RWPE2 (cell line): ENCODE results near the gene CAPN12.

Experiments used
- ATAC-seq: fragments of 200-7000 bp; cut with Tn5 transposase; 3 replicates; pipeline ENCODE4 v1.9.1; 2021; ENCODE audit warnings: low read depth
- DNase-seq: peaks from one replicate; pipeline ENCODE4 v3.0.0-alpha.2; 2020; ENCODE audit warnings: low spot score
- H3K27ac ChIP-seq: fragments of 450-650 bp; 2 replicates; pipeline ENCODE4 v1.5.1; 2017; ENCODE audit warnings: mild to moderate bottlenecking; ENCODE audit not compliant: poor library complexity, severe bottlenecking
- H3K27me3 ChIP-seq: fragments of 250-450 bp; sonication (Bioruptor Pico); 2 replicates; pipeline ENCODE4 v1.5.1; 2021; ENCODE audit warnings: mild to moderate bottlenecking, moderate library complexity; ENCODE audit not compliant: insufficient read depth, poor library complexity, severe bottlenecking
- H3K36me3 ChIP-seq: fragments of 250-450 bp; sonication (Bioruptor Pico); 2 replicates; pipeline ENCODE4 v1.5.1; 2020; ENCODE audit warnings: low read depth, mild to moderate bottlenecking, moderate library complexity
- H3K4me1 ChIP-seq: fragments of 250-450 bp; sonication (Bioruptor Pico); 2 replicates; pipeline ENCODE4 v1.5.1; 2021; ENCODE audit warnings: mild to moderate bottlenecking, moderate library complexity; ENCODE audit not compliant: insufficient read depth, poor library complexity, severe bottlenecking
- H3K4me3 ChIP-seq: fragments of 250-450 bp; sonication (Bioruptor Pico); 2 replicates; pipeline ENCODE4 v1.5.1; 2021; ENCODE audit warnings: mild to moderate bottlenecking, moderate library complexity; ENCODE audit not compliant: severe bottlenecking
- H3K9me3 ChIP-seq: fragments of 250-450 bp; sonication (Bioruptor Pico); 2 replicates; pipeline ENCODE4 v1.5.1; 2021; ENCODE audit warnings: mild to moderate bottlenecking, moderate library complexity; ENCODE audit not compliant: severe bottlenecking
- TF ChIP-seq, protein P1 (sequence below): fragments of 450-650 bp; IDR thresholded peaks from one replicate; pipeline ENCODE4 v1.5.1; 2017; ENCODE audit warnings: mild to moderate bottlenecking, moderate library complexity; ENCODE audit not compliant: poor library complexity, severe bottlenecking

The CAPN12 gene

DNA sequence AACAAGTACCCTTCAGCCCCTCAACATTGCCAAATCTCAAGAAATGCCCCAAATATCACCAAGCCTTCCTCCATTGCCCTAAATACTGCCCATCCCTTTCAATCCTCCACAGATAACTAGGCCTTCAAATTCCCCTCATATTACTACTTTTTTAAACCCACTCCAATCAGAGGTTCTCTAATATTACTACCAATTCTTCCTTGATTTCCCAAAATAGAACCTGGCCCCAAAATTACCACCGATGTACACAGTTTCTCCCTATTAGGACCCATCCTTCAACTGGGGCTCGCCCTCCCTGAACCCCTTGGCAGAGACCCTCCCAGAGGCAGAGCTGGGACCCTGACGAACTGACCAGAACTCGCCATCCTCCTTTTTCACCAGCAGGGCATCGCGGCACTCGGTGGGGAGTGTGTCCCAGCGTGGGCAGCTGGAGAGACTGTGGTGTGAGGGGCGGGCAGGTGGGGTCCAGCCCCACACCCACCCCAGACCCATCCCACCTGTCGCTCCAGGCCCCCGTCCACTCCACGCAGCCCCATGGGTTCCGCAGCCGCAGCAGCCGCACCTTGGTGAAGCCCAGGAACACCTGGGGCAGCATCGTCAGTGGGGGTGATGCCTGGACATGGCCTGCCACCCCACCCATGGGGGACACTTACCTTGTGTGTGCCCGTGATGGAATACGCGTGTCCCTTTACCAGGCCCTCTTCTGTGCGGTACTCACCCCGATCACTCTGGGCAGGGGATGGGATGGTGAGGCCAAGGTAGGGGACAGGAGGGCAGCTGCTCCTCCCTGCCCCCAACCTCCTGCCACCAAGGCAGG lies 6.1 kb downstream of the CAPN12 start:
- H3K9me3 ChIP-seq: no peaks in the 10 kb centered on the region
- H3K27me3 ChIP-seq: no peaks in the 10 kb centered on the region
- no peaks in the 10 kb centered on the region for H3K36me3 ChIP-seq
- ATAC-seq: no peak
- TF ChIP-seq, protein P1, sequence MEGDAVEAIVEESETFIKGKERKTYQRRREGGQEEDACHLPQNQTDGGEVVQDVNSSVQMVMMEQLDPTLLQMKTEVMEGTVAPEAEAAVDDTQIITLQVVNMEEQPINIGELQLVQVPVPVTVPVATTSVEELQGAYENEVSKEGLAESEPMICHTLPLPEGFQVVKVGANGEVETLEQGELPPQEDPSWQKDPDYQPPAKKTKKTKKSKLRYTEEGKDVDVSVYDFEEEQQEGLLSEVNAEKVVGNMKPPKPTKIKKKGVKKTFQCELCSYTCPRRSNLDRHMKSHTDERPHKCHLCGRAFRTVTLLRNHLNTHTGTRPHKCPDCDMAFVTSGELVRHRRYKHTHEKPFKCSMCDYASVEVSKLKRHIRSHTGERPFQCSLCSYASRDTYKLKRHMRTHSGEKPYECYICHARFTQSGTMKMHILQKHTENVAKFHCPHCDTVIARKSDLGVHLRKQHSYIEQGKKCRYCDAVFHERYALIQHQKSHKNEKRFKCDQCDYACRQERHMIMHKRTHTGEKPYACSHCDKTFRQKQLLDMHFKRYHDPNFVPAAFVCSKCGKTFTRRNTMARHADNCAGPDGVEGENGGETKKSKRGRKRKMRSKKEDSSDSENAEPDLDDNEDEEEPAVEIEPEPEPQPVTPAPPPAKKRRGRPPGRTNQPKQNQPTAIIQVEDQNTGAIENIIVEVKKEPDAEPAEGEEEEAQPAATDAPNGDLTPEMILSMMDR: no peak
- H3K4me3 ChIP-seq: no peak overlapping the region
- no peak overlapping the region for H3K27ac ChIP-seq
- DNase-seq: peak; percentile 58
- H3K4me1 ChIP-seq: peaks cover 9% of the 10 kb centered on the region

DNA sequence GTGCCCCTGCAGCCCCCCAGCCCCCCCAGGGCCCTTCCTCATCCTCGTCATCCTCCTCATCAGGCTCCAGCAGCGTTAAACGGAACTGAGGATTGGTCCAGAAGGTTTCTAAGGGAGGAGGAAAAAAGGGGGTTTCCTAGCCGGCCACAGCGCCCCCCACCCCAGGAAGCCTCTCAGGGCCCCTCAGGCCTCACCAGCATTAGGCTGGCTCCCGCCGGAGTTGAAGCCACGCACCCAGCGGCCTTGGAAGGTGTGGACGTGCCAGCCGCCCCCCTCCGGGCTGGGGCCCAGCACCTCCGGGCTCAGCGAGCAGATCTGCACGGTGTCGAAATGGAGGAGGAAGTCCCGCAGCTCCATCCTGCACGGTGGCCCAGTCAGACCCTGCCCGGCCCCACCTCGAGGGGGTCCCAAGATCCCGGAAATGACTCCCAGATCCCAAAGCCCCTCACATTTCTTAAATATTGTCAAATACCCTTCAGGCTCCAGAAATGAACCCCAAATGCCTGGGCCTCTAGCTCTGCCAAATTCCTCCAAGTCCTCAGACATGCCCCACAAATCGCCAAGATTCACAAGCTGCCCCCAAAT lies 6.9 kb downstream of the CAPN12 start:
- Histone ChIP-seq H3K27ac (no peak overlapping the region), H3K4me1 (peaks cover 9% of the 10 kb centered on the region), H3K9me3 (no peaks in the 10 kb centered on the region), H3K4me3 (no peak overlapping the region), H3K27me3 (no peaks in the 10 kb centered on the region), H3K36me3 (peaks cover under 1% of the 10 kb centered on the region; the same call in 1 of the 2 replicates)
- TF ChIP-seq, protein P1: no peak
- DNase-seq (peak; percentile 58), ATAC-seq (no peak)

DNA sequence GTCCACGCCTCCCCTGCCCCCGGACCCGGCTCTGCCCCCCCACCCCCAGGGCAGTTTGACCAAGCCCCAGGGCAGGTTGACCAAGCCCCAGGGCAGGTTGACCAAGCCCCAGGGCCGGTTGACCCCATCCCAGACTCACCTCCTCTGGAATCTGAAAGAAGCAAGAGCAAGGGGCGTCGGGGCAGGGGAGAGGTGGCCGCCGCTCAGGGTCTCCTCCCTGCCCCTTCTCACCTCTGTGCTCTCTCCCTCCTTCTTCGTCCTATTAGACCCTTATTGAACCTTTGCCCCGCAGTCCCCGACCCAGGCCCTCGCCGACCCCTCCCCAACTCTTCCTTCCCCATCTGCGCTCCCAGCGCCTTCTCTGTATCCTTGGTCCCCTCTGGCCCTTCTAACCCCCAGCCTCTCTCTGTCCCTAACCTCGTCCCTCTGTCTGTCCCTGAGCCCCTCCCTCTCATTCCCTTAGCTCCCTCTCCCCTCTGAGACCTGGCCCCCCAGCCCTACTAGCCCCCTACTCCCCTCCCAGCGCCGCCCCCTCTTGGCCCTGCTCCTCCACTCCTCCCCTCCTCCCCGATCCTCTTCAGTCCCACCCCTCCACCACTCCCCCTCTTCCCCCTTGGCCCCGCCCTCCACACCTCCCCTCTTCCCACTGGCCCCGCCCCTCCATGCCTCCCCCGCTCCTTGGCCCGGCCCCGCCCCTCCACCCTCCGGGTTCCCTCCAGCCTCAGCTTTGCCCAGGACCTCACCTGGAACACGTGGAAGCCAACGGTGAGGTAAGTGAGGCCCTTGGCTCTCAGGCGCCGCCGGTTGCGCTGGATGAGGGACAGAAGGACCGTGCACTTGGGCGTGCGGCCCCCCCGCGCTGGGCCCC lies 7.6 kb downstream of the CAPN12 start:
- no peak overlapping the region for H3K27ac ChIP-seq
- peaks cover 9% of the 10 kb centered on the region for H3K4me1 ChIP-seq
- H3K9me3 ChIP-seq: no peaks in the 10 kb centered on the region
- peak; percentile 76 for DNase-seq
- H3K4me3 ChIP-seq: no peak overlapping the region
- TF ChIP-seq, protein P1: no peak
- ATAC-seq: no peak
- H3K36me3 ChIP-seq: peaks cover 7% of the 10 kb centered on the region
- H3K27me3 ChIP-seq: no peaks in the 10 kb centered on the region

DNA sequence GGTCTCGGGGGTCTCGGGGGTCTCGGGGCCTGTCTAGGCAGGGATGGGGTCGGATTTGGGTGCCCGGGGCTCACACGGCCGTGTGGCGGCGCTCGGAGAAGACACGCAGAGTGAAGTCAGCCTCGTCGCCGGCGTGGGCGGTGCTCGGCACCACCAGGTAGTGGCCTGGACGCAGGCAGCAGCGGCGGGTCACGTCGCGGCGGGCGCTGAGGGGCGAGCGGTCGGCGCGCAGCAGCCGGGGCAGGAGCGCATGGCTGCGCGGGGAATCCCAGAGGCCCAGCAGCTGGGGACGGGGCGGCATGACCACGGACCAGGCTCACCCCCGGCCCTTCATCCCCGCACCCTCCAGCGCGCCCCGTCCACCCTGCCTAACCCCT lies 8.2 kb downstream of the CAPN12 start:
- peak overlapping the region; percentile 23 for H3K4me3 ChIP-seq
- H3K4me1 ChIP-seq: peaks cover 9% of the 10 kb centered on the region
- TF ChIP-seq, protein P1: no peak
- no peak overlapping the region for H3K27ac ChIP-seq
- no peaks in the 10 kb centered on the region for H3K9me3 ChIP-seq
- DNase-seq (peak; percentile 59), ATAC-seq (no peak)
- H3K27me3 ChIP-seq: no peaks in the 10 kb centered on the region
- H3K36me3 ChIP-seq: peaks cover 9% of the 10 kb centered on the region
